ENCODE data around the gene GPR3.

GPR3 gene

DNA sequence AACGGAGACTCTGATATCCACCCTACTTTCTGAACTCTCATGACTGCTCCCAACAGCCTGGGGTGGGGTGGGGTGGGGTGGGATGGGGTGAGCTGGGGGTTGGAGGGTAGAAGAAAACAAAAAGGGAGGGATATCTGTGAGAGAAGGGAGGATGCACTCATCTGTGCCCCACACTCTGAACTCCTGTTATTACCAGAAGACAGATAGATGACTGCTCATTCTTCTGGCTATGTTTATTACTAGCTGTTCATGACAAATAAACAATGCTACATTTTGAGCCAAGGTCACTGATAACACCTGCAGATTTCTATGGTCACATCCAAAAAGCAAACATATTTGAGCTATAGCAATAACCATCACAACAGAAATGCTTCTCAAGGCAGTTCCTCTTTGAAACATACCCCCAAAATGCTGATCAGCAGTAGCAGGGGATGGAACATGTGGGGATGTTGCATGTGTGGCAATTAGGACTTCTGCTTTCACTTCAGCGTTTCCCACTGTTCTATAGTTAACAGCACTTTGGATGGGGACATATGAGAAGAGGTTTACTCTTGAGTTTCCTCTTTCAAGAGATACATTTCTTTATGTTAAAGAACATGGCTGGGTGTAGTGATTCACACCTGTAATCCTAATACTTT is 43.3 kb downstream of the GPR3 start:
- no peak overlapping the region for H3K4me3 ChIP-seq (ENCODE audit: control insufficient read depth, low read depth, low read length)

DNA sequence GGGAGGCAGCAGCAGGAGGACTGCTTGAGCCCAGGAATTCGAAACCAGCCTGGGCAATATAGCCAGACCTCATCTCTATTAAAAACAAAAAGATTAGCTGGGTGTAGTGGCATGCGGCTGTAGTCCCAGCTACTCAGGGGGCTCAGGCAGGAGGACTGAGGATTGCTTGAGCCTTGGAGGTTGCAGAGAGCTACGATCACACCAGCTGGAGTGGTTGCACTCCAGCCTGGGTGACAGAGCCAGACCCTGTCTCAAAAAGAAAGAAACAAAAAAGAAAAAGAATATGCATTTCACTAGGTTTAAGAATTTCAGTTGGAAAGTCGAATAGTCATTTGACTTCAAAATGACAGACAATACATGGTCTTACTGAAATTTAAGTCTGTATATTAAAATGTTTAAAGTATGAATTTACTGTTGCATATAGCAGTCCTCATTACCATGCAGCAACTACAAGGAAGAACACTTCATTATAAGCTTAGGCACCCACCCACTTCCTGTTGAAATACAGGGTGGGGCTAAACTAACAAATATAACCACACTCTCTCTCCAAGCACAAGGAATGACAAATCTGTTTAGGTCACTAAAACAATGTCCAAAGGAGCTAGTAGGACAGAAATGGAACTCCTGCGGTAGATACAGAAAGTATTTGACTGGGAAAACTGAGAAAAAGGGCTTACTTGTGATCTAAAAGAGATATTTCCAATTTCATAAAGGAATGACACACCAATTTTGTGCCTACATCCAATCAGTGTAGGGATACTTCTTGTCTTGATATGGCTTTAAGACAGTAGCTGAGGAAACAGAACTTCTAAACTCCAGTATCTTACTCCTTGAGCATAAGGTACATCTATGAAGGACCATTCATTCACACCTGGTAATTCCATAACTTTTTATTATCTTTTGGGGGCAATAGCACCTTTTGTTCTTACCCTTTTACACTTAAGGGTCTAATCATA is 44.1 kb downstream of the GPR3 start:
- TF ChIP-seq, protein P1, sequence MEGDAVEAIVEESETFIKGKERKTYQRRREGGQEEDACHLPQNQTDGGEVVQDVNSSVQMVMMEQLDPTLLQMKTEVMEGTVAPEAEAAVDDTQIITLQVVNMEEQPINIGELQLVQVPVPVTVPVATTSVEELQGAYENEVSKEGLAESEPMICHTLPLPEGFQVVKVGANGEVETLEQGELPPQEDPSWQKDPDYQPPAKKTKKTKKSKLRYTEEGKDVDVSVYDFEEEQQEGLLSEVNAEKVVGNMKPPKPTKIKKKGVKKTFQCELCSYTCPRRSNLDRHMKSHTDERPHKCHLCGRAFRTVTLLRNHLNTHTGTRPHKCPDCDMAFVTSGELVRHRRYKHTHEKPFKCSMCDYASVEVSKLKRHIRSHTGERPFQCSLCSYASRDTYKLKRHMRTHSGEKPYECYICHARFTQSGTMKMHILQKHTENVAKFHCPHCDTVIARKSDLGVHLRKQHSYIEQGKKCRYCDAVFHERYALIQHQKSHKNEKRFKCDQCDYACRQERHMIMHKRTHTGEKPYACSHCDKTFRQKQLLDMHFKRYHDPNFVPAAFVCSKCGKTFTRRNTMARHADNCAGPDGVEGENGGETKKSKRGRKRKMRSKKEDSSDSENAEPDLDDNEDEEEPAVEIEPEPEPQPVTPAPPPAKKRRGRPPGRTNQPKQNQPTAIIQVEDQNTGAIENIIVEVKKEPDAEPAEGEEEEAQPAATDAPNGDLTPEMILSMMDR (IDR thresholded peaks at IDR 0.05; ENCODE audit: control insufficient read depth, insufficient read depth, low read depth, low read length, missing control alignments), result no peak
- DNase-seq (ENCODE audit: low read depth), result peak; percentile 17

More for the DNA sequence above, 43.3 kb downstream of the GPR3 start:
- DNase-seq (ENCODE audit: low read depth), result no peak
- TF ChIP-seq, protein P1 (IDR thresholded peaks at IDR 0.05; ENCODE audit: control insufficient read depth, insufficient read depth, low read depth, low read length, missing control alignments), result no peak

DNA sequence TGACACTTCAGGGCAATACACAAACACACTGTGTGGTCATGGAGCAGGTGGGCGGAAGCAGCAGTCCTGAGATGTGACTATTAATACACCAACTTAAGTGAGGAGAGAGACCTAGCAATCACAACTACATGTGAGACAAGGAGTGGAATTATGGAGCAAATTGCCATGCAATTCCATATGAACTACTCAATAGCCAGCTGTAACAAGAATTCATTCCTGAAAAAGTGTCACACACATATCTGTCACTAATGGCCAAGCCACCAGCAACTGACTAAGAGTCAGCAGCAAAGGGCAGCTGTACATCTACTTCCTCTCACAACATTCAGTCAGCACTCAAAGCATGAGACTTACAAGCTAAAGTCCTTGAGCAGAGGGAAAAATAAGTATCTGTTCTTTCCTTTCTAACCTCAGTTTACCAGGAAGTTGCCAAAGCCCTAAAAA is 46.2 kb downstream of the GPR3 start:
- no peak for DNase-seq (ENCODE audit: low read depth)
- TF ChIP-seq, protein P1 (IDR thresholded peaks at IDR 0.05; ENCODE audit: control insufficient read depth, insufficient read depth, low read depth, low read length, missing control alignments), result no peak
- H3K4me3 ChIP-seq (ENCODE audit: control insufficient read depth, low read depth, low read length), result no peak overlapping the region

More for the DNA sequence above, 44.1 kb downstream of the GPR3 start:
- no peak overlapping the region for H3K4me3 ChIP-seq (ENCODE audit: control insufficient read depth, low read depth, low read length)

DNA sequence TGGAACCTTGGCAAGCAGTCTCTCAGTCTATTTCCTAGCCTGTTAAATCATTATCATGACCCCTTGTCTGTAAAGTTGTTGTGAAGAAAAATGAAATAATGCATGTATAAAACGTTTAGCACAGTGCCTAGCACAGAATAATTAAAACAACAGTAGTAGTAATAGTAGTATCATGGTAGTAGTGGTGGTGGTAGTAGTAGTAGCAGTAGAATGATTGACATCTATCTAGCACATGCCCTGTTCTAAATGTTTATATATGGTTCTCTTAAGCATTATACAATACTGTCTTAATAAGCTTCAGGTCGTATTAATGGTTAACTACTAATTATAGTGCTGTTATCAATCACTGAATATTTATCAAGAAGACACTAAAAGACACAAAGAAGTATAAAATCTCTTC is 46.7 kb downstream of the GPR3 start:
- TF ChIP-seq, protein P1 (IDR thresholded peaks at IDR 0.05; ENCODE audit: control insufficient read depth, insufficient read depth, low read depth, low read length, missing control alignments), result no peak
- no peak overlapping the region for H3K4me3 ChIP-seq (ENCODE audit: control insufficient read depth, low read depth, low read length)

DNA sequence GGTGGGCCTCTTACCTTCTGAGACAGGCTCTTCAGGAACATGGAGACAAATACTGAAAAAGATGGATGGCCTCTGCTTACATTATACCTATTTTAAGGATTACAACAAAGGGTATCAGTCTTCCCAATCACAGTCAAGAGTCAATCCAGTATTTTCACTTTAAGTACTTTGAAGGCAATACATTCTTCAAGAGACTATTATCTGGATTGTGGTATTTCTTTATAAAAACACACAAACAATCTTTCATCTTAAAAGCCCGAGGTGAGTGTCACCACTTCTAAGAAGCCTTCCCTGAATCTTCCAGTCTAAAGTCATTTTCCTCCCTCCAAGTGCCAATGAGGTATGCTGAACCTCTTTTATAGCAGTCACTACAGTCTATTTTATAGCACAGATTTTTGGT is 52.2 kb downstream of the GPR3 start:
- DNase-seq (ENCODE audit: low read depth), result no peak
- TF ChIP-seq, protein P1 (IDR thresholded peaks at IDR 0.05; ENCODE audit: control insufficient read depth, insufficient read depth, low read depth, low read length, missing control alignments), result no peak
- no peak overlapping the region for H3K4me3 ChIP-seq (ENCODE audit: control insufficient read depth, low read depth, low read length)

More for the DNA sequence above, 46.7 kb downstream of the GPR3 start:
- DNase-seq (ENCODE audit: low read depth), result no peak
